ENCODE data around the gene ATP6AP1. TPM values are rescaled to one million over a fixed set of nuclear protein-coding genes. Genes with fewer than 3 reads are reported as not detected.

Gene ATP6AP1
- total and polyA plus RNA-seq, 10 donors = 34.2 to 127 (median 82.0) TPM

- TF ChIP-seq POLR2A (IDR thresholded peaks at IDR 0.05) = no peak
- peak in 1 of 3 donors; percentile 6 for TF ChIP-seq POLR2AphosphoS5 (IDR thresholded peaks at IDR 0.05)
- intact Hi-C loops (cut with DNase I; ENCODE audit: low total_unique reads) = no loop called here
- H3K27me3 ChIP-seq (replicated peaks in 1 of 7) = no peaks in the 10 kb centered on the region
- peak overlapping the region in 4 of 8 donors; percentile 18 to 68 (median 52) for H3K27ac ChIP-seq
- peaks cover 0 to 27% (median 0%) of the 10 kb centered on the region in 6 donors for H3K36me3 ChIP-seq
- no peak for DNase-seq
- peaks cover 0 to 24% (median 0%) of the 10 kb centered on the region in 6 donors for H3K4me1 ChIP-seq
- no peaks in the 10 kb centered on the region for H3K9me3 ChIP-seq
- WGBS, 5 donors = 50 to 83% (median 79%) methylated on average over 1 to 10 of the region's 10 CpGs
- no peak overlapping the region for H3K4me3 ChIP-seq
Observed at GRCh38 chrX:154420402-154420756, 8.1 kb upstream of the ATP6AP1 start.

- intact Hi-C loops (cut with DNase I; ENCODE audit: low total_unique reads) = no loop called here
- WGBS, 5 donors = 68 to 84% (median 82%) methylated on average over 11 to 13 of the region's 13 CpGs
- TF ChIP-seq POLR2A (IDR thresholded peaks at IDR 0.05) = no peak
- no peak for TF ChIP-seq POLR2AphosphoS5 (IDR thresholded peaks at IDR 0.05)
- TF ChIP-seq CTCF (IDR thresholded peaks at IDR 0.05 in 8 of 11, conservative IDR thresholded peaks at IDR 0.05 in 3 of 11) = no peak
- Histone ChIP-seq H3K4me3 (peak overlapping the region in 3 of 8 donors; percentile 62 to 86 (median 76)), H3K9me3 (no peaks in the 10 kb centered on the region), H3K27ac (peak overlapping the region in 5 of 8 donors; percentile 32 to 94 (median 92)), H3K27me3 (replicated peaks in 1 of 7) (no peaks in the 10 kb centered on the region), H3K36me3 (peaks cover 0 to 7% (median 4%) of the 10 kb centered on the region in 6 donors), H3K4me1 (peaks cover 3 to 58% (median 24%) of the 10 kb centered on the region in 6 donors)
- DNase-seq = no peak
Observed at GRCh38 chrX:154426916-154427770, 1.3 kb upstream of the ATP6AP1 start.

- Histone ChIP-seq H3K4me1 (peaks cover 3 to 52% (median 26%) of the 10 kb centered on the region in 6 donors), H3K27ac (peak overlapping the region in 5 of 8 donors; percentile 71 to 94 (median 92))
- intact Hi-C loops (cut with DNase I; ENCODE audit: low total_unique reads) = no loop called here
Observed at GRCh38 chrX:154429711-154430110, 1.2 kb downstream of the ATP6AP1 start.

GRCh38 chrX:154430479-154430878 lies 2.0 kb downstream of the ATP6AP1 start:
- DNase-seq = no peak
- peak in 1 of 3 donors; percentile 46 for TF ChIP-seq POLR2AphosphoS5 (IDR thresholded peaks at IDR 0.05)
- TF ChIP-seq POLR2A (IDR thresholded peaks at IDR 0.05) = no peak
- TF ChIP-seq CTCF (IDR thresholded peaks at IDR 0.05 in 8 of 11, conservative IDR thresholded peaks at IDR 0.05 in 3 of 11) = no peak
- H3K36me3 ChIP-seq = peaks cover 0 to 40% (median 14%) of the 10 kb centered on the region in 6 donors
- peaks cover 3 to 51% (median 26%) of the 10 kb centered on the region in 6 donors for H3K4me1 ChIP-seq
- peak overlapping the region in 7 of 8 donors; percentile 27 to 94 (median 90) for H3K27ac ChIP-seq
- WGBS, 5 donors = 34 to 65% (median 45%) methylated on average over 5 to 6 of the region's 6 CpGs
- peak overlapping the region in 1 of 8 donors; percentile 86 for H3K4me3 ChIP-seq
- H3K27me3 ChIP-seq (replicated peaks in 1 of 7) = no peaks in the 10 kb centered on the region
- intact Hi-C loops (cut with DNase I; ENCODE audit: low total_unique reads) = no loop called here
- no peaks in the 10 kb centered on the region for H3K9me3 ChIP-seq

More at GRCh38 chrX:154429711-154430110, 1.2 kb downstream of the ATP6AP1 start:
- Histone ChIP-seq H3K27me3 (replicated peaks in 1 of 7) (no peaks in the 10 kb centered on the region), H3K9me3 (no peaks in the 10 kb centered on the region), H3K36me3 (peaks cover 0 to 33% (median 12%) of the 10 kb centered on the region in 6 donors), H3K4me3 (peak overlapping the region in 6 of 8 donors; percentile 62 to 86 (median 63))
- TF ChIP-seq POLR2AphosphoS5 (IDR thresholded peaks at IDR 0.05) (no peak), POLR2A (IDR thresholded peaks at IDR 0.05) (no peak), CTCF (IDR thresholded peaks at IDR 0.05 in 8 of 11, conservative IDR thresholded peaks at IDR 0.05 in 3 of 11) (no peak)
- no peak for DNase-seq
- WGBS, 5 donors = 73 to 84% (median 82%) methylated on average over 2 of the region's 2 CpGs
